ENCODE results near the gene NDP. TPM values are rescaled to one million over a fixed set of nuclear protein-coding genes. Genes with fewer than 3 reads are reported as not detected.

The NDP gene
- total and polyA plus RNA-seq, 8 donors = not detected

DNA sequence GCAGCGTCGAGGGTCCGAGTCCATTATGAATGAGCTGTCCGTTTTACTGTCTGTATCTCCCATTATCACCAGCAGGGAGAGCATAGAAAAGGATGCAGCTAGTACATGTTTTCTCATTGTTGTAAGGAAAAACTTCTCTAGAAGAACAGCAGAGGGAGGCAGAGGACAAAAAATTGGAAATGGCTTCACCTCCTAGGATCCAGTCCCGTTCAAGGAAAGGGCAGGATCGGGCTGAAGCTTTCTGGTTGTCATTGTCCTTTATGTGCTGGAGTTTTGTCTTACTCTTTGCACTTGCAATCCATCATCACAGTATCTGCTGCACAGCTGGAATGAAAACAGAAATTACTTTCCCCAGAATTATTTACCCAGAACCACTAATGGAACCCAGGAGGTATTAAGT lies 14.7 kb downstream of the NDP start:
- intact Hi-C loops (cut with DNase I) = no loop called here
- WGBS, 2 donors = 0 to 1% methylated on average over 6 of the region's 6 CpGs
- H3K9me3 ChIP-seq = no peaks in the 10 kb centered on the region
- H3K27ac ChIP-seq = no peak overlapping the region
- H3K4me3 ChIP-seq = no peak overlapping the region
- peak; percentile 27 to 75 (median 63) for TF ChIP-seq CTCF (IDR thresholded peaks at IDR 0.05)
- no peaks in the 10 kb centered on the region for H3K36me3 ChIP-seq
- ATAC-seq (peak; percentile 73 to 98 (median 93)), DNase-seq (peak in 3 of 6 donors; percentile 16 to 41 (median 25)), FAIRE-seq (peak; percentile 98)
- peaks cover 0 to 16% (median 6%) of the 10 kb centered on the region in 4 donors for H3K27me3 ChIP-seq
- H3K4me1 ChIP-seq = no peaks in the 10 kb centered on the region

DNA sequence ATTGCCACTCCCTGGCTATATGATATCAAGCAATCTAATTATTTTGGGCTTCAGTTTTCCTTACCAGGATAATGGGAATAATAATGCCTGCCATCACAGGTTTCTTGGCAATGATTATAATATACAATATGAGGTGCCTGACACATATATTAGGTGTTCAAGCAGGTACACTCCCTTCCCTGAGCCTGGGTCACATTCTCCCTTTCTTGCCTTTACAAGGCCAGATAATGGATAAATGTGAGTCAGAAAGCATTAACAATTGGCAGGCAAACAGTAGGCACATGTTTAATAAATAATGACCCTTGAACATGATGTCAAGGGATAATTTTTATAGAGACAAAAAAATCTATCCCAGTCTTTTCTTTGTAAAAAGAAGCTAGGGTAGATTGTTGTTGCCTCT lies 17.2 kb downstream of the NDP start:
- no peak overlapping the region for H3K4me3 ChIP-seq
- peaks cover 0 to 22% (median 3%) of the 10 kb centered on the region in 4 donors for H3K27me3 ChIP-seq
- no peak for TF ChIP-seq CTCF (IDR thresholded peaks at IDR 0.05)
- DNase-seq (no peak), ATAC-seq (no peak), FAIRE-seq (no peak)
- intact Hi-C loops (cut with DNase I) = no loop called here
- no peaks in the 10 kb centered on the region for H3K36me3 ChIP-seq
- H3K27ac ChIP-seq = no peak overlapping the region
- no peaks in the 10 kb centered on the region for H3K9me3 ChIP-seq
- H3K4me1 ChIP-seq = no peaks in the 10 kb centered on the region

DNA sequence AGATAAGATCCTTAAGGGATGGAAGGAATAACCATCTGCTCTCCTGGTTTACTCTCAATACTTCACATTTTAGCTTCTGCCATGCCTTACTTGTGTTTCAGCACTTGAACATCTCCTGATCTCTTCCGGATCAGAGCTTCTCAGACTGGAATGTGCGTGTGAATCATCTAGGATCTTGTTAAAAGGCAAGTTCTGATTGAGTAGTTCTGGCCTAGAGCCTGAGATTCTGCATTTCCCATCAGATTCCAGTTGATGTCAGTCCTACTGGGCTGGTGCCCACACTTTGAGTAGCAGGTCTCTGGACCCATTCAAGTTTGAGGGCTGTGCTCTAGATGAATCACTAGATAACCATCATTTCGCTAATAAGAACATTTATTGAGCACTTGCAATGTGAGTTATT lies 20.0 kb downstream of the NDP start:
- H3K9me3 ChIP-seq = no peaks in the 10 kb centered on the region
- no peak overlapping the region for H3K4me3 ChIP-seq
- peaks cover 0 to 26% (median 3%) of the 10 kb centered on the region in 4 donors for H3K27me3 ChIP-seq
- no peaks in the 10 kb centered on the region for H3K4me1 ChIP-seq
- 58 to 78% methylated on average over 3 of the region's 3 CpGs for WGBS, 2 donors
- FAIRE-seq = no peak
- ATAC-seq = no peak
- no peak for TF ChIP-seq CTCF (IDR thresholded peaks at IDR 0.05)
- no peaks in the 10 kb centered on the region for H3K36me3 ChIP-seq
- intact Hi-C loops (cut with DNase I) = no loop called here
- DNase-seq = no peak
- no peak overlapping the region for H3K27ac ChIP-seq

GRCh38 chrX:43949669-43950068 lies 23.5 kb downstream of the NDP start:
- DNase-seq (peak in 3 of 6 donors; percentile 25 to 69 (median 66)), ATAC-seq (peak in 3 of 4 donors; percentile 64 to 71 (median 68)), FAIRE-seq (no peak)
- H3K27ac ChIP-seq = no peak overlapping the region
- no peaks in the 10 kb centered on the region for H3K4me1 ChIP-seq
- WGBS, 2 donors = 5 to 8% methylated on average over 15 of the region's 15 CpGs
- peak in 3 of 4 donors; percentile 5 to 34 (median 22) for TF ChIP-seq CTCF (IDR thresholded peaks at IDR 0.05)
- intact Hi-C loops (cut with DNase I) = no loop called here
- H3K36me3 ChIP-seq = no peaks in the 10 kb centered on the region
- H3K27me3 ChIP-seq = peaks cover 0 to 34% (median 0%) of the 10 kb centered on the region in 4 donors
- no peaks in the 10 kb centered on the region for H3K9me3 ChIP-seq
- H3K4me3 ChIP-seq = no peak overlapping the region

GRCh38 chrX:43940816-43941474 lies 32.2 kb downstream of the NDP start:
- 76 to 85% methylated on average over 2 of the region's 2 CpGs for WGBS, 2 donors
- Histone ChIP-seq H3K27ac (no peak overlapping the region), H3K4me1 (no peaks in the 10 kb centered on the region), H3K4me3 (no peak overlapping the region), H3K36me3 (no peaks in the 10 kb centered on the region), H3K9me3 (no peaks in the 10 kb centered on the region), H3K27me3 (peaks cover 0 to 22% (median 0%) of the 10 kb centered on the region in 4 donors)
- ATAC-seq (no peak), DNase-seq (no peak), FAIRE-seq (no peak)
- intact Hi-C loops (cut with DNase I) = no loop called here
- no peak for TF ChIP-seq CTCF (IDR thresholded peaks at IDR 0.05)

Data from pancreas (tissue), 10 donors.